ENCODE data around the gene ABCG5.

The ABCG5 gene

GRCh38 chr2:43838560-43839267, at the start of gene ABCG5, which contains the start of gene ABCG8:
ABCG5 (minus strand) TSS chr2:43838839; CDS start chr2:43838679, 160 bp downstream.
ABCG8 (plus strand) TSS chr2:43838971; CDS start chr2:43839054, 83 bp downstream.
- DNase-seq, result no peak

- DNase-seq, result no peak
Observed at GRCh38 chr2:43887176-43887575, 48.5 kb upstream of the ABCG5 start.

- DNase-seq, result no peak
Observed at GRCh38 chr2:43885132-43885632, 46.5 kb upstream of the ABCG5 start.

GRCh38 chr2:43884689-43885088, 46.0 kb upstream of the ABCG5 start:
- DNase-seq, result no peak

- DNase-seq, result no peak
Observed at GRCh38 chr2:43882312-43882711, 43.7 kb upstream of the ABCG5 start.

GRCh38 chr2:43880952-43881351, 42.3 kb upstream of the ABCG5 start:
- DNase-seq, result no peak

- DNase-seq, result no peak
Observed at GRCh38 chr2:43880471-43880870, 41.8 kb upstream of the ABCG5 start.

GRCh38 chr2:43879261-43879660, 40.6 kb upstream of the ABCG5 start:
- no peak for DNase-seq

- peak; percentile 33 to 55 for DNase-seq
Observed at GRCh38 chr2:43877782-43878464, 39.3 kb upstream of the ABCG5 start.

GRCh38 chr2:43874776-43875451, 36.3 kb upstream of the ABCG5 start:
- no peak for DNase-seq

- DNase-seq, result no peak
Observed at GRCh38 chr2:43872151-43872550, 33.5 kb upstream of the ABCG5 start.

- DNase-seq, result no peak
Observed at GRCh38 chr2:43855292-43855691, 16.7 kb upstream of the ABCG5 start.

- DNase-seq, result no peak
Observed at GRCh38 chr2:43854671-43855070, 16.0 kb upstream of the ABCG5 start.

GRCh38 chr2:43853141-43854081, 14.8 kb upstream of the ABCG5 start:
- DNase-seq, result no peak

- no peak for DNase-seq
Observed at GRCh38 chr2:43852196-43852730, 13.6 kb upstream of the ABCG5 start.

- no peak for DNase-seq
Observed at GRCh38 chr2:43851011-43851980, 12.7 kb upstream of the ABCG5 start.

GRCh38 chr2:43848214-43848613, 9.6 kb upstream of the ABCG5 start:
- no peak for DNase-seq

- no peak for DNase-seq
Observed at GRCh38 chr2:43846140-43846793, 7.6 kb upstream of the ABCG5 start.

GRCh38 chr2:43845181-43845580, 6.5 kb upstream of the ABCG5 start:
- no peak for DNase-seq

- no peak for DNase-seq
Observed at GRCh38 chr2:43842866-43843226, 4.2 kb upstream of the ABCG5 start.

All from stimulated activated CD4-positive, alpha-beta T cell treated with anti-CD3 and anti-CD28 coated beads, Interleukin-4, amount 100 ng/mL, for 4 hours (primary cell).